EH (cell line): ENCODE results near the gene MBD3L1.

Experiments used
- DNase-seq: peaks from one replicate; pipeline ENCODE4 v3.0.0-alpha.2; 2015; ENCODE audit warnings: low read depth

MBD3L1 gene

DNA sequence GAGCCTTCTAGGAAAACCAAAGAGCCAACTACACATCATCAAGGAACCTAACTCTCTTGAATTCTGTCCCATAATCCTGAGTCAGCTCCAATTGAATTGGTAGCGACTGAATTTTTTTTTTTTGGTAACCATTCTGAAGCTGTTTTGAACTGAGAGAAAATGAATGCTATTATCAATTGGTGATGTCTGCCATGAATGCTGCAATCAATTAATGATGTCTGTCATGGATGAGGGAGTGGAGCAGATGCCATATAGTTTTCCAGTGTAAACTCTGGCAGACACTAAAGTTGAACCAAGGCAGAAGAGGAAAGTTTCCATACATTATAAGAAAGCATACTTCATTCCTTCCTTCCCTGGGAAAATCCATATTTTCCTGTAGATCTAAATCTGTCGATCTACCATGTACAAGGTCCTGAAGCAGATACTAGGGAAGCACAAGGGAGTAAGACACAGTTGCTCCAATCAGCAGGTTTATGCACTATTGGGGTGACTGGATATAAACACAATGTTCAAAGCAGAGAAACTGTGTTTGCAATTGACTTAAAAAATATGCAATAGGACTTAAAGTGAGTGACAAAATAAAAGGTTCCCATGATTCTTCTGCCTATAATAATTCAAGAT, 48.8 kb downstream of the MBD3L1 start:
- DNase-seq, result no peak

DNA sequence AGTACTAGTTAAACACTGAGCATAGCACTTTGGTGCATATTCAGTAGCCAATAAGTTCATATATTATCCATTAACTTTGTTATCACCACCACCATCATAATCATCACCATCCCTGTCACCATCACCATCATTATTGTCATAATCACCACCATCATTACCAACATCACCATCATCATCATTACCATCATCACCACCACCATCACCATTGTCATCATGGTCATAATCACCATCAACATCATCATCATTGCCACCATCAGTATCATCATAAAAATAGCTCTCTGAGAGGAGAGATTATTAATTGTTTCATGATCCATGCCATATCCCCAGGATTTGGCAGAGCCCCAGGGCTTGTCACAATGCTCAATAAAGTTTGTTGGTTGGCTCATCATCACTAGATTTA, 49.3 kb downstream of the MBD3L1 start:
- DNase-seq, result no peak

DNA sequence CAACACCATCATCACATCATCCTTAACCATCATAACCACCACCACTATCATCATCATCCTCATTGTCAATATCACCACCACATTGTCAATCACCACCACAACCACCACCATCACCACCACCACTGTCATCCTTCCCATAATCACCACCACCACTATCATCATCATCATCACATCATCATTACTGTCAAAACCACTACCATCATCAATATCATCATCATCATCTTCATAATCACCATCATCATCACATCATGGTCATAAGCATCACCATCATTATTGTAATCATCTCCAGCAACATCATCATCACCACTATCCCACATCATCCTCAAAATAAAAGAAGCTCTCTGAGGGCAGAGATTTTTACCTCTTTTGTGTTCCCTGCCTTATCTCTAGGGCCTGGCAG, 52.2 kb downstream of the MBD3L1 start:
- no peak for DNase-seq

DNA sequence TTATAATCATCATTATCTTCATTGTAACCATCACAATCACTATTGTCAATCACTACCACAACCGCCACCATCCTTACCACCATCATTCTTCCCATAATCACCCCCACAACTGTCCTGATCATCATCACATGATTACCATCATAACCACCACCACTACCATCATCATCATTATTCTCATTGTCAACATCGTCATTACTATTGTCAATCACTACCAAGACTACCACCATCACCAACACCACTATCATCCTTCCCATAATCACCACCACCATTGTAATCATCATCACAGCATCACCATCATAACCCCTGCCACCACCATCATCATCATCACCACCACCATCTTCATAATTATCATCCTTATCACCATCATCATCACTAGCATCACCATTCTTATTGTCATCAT, 55.2 kb downstream of the MBD3L1 start:
- DNase-seq, result no peak

DNA sequence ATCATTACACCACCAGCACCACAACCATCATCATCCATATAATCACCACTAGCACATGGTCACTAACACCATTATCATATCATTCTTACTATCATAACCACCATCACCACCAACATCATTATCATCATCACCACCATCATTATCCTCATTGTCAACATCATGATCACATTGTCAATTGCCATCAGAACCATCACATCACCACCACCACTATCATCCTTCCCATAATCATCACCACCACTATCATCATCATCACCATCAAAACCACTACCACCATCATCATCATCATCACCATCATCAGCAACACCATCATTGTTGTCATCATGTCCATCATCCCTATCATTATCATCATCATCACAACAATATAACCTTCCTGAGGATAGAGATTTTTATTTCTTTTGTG, 58.1 kb downstream of the MBD3L1 start:
- no peak for DNase-seq
